Measurements from ENCODE around the gene CD74.

- TF ChIP-seq CTCF (conservative IDR thresholded peaks at IDR 0.05 in 1 of 2, IDR thresholded peaks at IDR 0.05 in 1 of 2; ENCODE audit: low read depth in 1 of 2, low read length in 2 of 2) (no peak), EZH2 (IDR thresholded peaks at IDR 0.05; ENCODE audit: low read length, missing control alignments) (no peak)
These were observed 8.6 kb downstream of the CD74 start for GRCh38 chr5:150404121-150404520.

All from fibroblast of lung (primary cell).